CD14-positive monocyte (primary cell): Measurements from ENCODE around the gene ZNF423. TPM values are rescaled to one million over a fixed set of nuclear protein-coding genes. Genes with fewer than 3 reads are reported as not detected.

Experiments used
- DNase-seq, 3 donors: peaks; one replicate each; pipeline ENCODE4 v3.0.0-alpha.2; 2011 to 2022
- H2AFZ ChIP-seq: 2 replicates; pipeline ENCODE4 v1.6.0; 2012; ENCODE audit warnings: mild to moderate bottlenecking, low read depth, low read length, inconsistent platforms; ENCODE audit not compliant: insufficient read depth, poor library complexity, severe bottlenecking
- H3K27ac ChIP-seq, 2 donors: 1 replicate in 1 of 2; 2 replicates in 1 of 2; pipeline ENCODE4 v1.5.1; 2012 to 2013; ENCODE audit warnings: low read length in 2 of 2, control low read depth in 1 of 2, inconsistent platforms in 1 of 2, low read depth in 1 of 2, mild to moderate bottlenecking in 1 of 2
- H3K27me3 ChIP-seq, 2 donors: one replicate each; pipeline versions ENCODE4 v1.6.0 to v1.6.1; 2011 to 2013; ENCODE audit warnings: low read length in 2 of 2; ENCODE audit not compliant: control insufficient read depth in 2 of 2, insufficient read depth in 2 of 2
- H3K36me3 ChIP-seq, 2 donors: replicated peaks in 1 of 2; 1 replicate in 1 of 2; 2 replicates in 1 of 2; pipeline versions ENCODE4 v1.5.1 to v1.6.1; 2012 to 2013; ENCODE audit warnings: low read length in 2 of 2, control low read depth in 1 of 2, inconsistent platforms in 1 of 2, mild to moderate bottlenecking in 1 of 2; ENCODE audit not compliant: insufficient read depth in 2 of 2, control insufficient read depth in 1 of 2
- H3K4me1 ChIP-seq, 2 donors: 1 replicate in 1 of 2; 2 replicates in 1 of 2; pipeline versions ENCODE4 v1.5.1 to v1.6.1; 2012 to 2013; ENCODE audit warnings: low read length in 2 of 2, control low read depth in 1 of 2, inconsistent platforms in 1 of 2, mild to moderate bottlenecking in 1 of 2, moderate library complexity in 1 of 2; ENCODE audit not compliant: insufficient read depth in 2 of 2, control insufficient read depth in 1 of 2
- H3K4me2 ChIP-seq: replicated peaks from 2 replicates; pipeline ENCODE3; 2012; ENCODE audit warnings: low read length, moderate library complexity, mild to moderate bottlenecking; ENCODE audit not compliant: poor library complexity, severe bottlenecking; ENCODE audit errors: extremely low read depth
- H3K4me3 ChIP-seq, 3 experiments: fragments of 200-600 bp in 1 of 3; sonication (generic) in 1 of 3; replicated peaks in 1 of 3; 1 replicate in 2 of 3; 2 replicates in 1 of 3; pipeline ENCODE4 v1.5.1; 2011 to 2013; ENCODE audit warnings: low read length in 3 of 3, mild to moderate bottlenecking in 3 of 3, control low read depth in 2 of 3, low read depth in 2 of 3, inconsistent platforms in 1 of 3, moderate library complexity in 1 of 3
- H3K79me2 ChIP-seq: 2 replicates; pipeline ENCODE4 v1.6.0; 2012; ENCODE audit warnings: mild to moderate bottlenecking, control low read depth, inconsistent platforms, low read length, moderate library complexity; ENCODE audit not compliant: insufficient read depth
- H3K9ac ChIP-seq: 2 replicates; pipeline ENCODE4 v1.6.0; 2017; ENCODE audit warnings: low read length, mild to moderate bottlenecking; ENCODE audit not compliant: insufficient read depth, poor library complexity, severe bottlenecking
- H3K9me3 ChIP-seq, 2 donors: replicated peaks in 1 of 2; 1 replicate in 1 of 2; 2 replicates in 1 of 2; pipeline versions ENCODE4 v1.5.1 to v1.6.1; 2012 to 2013; ENCODE audit warnings: low read length in 2 of 2, control low read depth in 1 of 2; ENCODE audit not compliant: control insufficient read depth in 1 of 2, insufficient read depth in 1 of 2
- H4K20me1 ChIP-seq: 2 replicates; pipeline ENCODE4 v1.6.0; 2012; ENCODE audit warnings: mild to moderate bottlenecking, low read length, control low read depth, moderate library complexity; ENCODE audit not compliant: insufficient read depth
- H3K27ac Mint-ChIP-seq, 7 donors: one replicate each; pipeline ENCODE4 v1.8.0; 2020; ENCODE audit warnings: mild to moderate bottlenecking in 7 of 7, mixed read lengths in 7 of 7, moderate library complexity in 6 of 7, inconsistent platforms in 2 of 7
- H3K27me3 Mint-ChIP-seq, 3 donors: one replicate each; pipeline ENCODE4 v1.8.0; 2021 to 2022; ENCODE audit warnings: low read depth in 3 of 3, mild to moderate bottlenecking in 3 of 3, mixed read lengths in 3 of 3, moderate library complexity in 3 of 3, inconsistent platforms in 1 of 3
- H3K36me3 Mint-ChIP-seq, 2 donors: one replicate each; pipeline ENCODE4 v1.8.0; 2020; ENCODE audit warnings: mixed read lengths in 2 of 2, inconsistent platforms in 1 of 2, mild to moderate bottlenecking in 1 of 2
- H3K4me1 Mint-ChIP-seq: one replicate; pipeline ENCODE4 v1.8.0; 2020; ENCODE audit warnings: mild to moderate bottlenecking, mixed read lengths
- H3K4me3 Mint-ChIP-seq, 2 donors: one replicate each; pipeline ENCODE4 v1.8.0; 2020; ENCODE audit warnings: mild to moderate bottlenecking in 2 of 2, mixed read lengths in 2 of 2, moderate library complexity in 1 of 2
- H3K9me3 Mint-ChIP-seq, 7 donors: one replicate each; pipeline ENCODE4 v1.8.0; 2020 to 2022; ENCODE audit warnings: mixed read lengths in 7 of 7, mild to moderate bottlenecking in 6 of 7, moderate library complexity in 6 of 7, inconsistent platforms in 2 of 7
- CTCF ChIP-seq: fragments of 200-600 bp; IDR thresholded peaks from one replicate; pipeline ENCODE4 v1.8.0; 2022; ENCODE audit warnings: antibody characterized with exemption, mild to moderate bottlenecking
- WGBS: methylation state at CpG from one replicate; pipeline ENCODE4 v1.1.5; 2013; ENCODE audit warnings: missing lambda C conversion rate; ENCODE audit not compliant: insufficient coverage; 5-methylcytosine and 5-hydroxymethylcytosine counted together
- intact Hi-C, 2 donors: fragments of 100-400 bp; cut with micrococcal nuclease; formaldehyde crosslinking; loops; one replicate each; pipeline versions ENCODE4 v1.15.0 to v1.15.1; 2023
- polyA plus RNA-seq, 3 donors: library from polyadenylated mRNA; depleted of rRNA in 1 of 3; unstranded in 2 of 3; stranded (reverse) in 1 of 3; fragments of 300-500 nt in 2 of 3; fragments of >200 nt in 1 of 3; fragmentation: Illumina TruSeq in 2 of 3; gene quantifications; 1 replicate in 2 of 3; 2 replicates in 1 of 3; pipeline ENCODE4 v1.2.3, GENCODE V29; 2012 to 2021

ZNF423 gene
- polyA plus RNA-seq, 3 donors, result not detected

- Mint-ChIP-seq H3K27ac (no peak overlapping the region), H3K4me3 (no peak overlapping the region), H3K36me3 (peaks cover 0 to 2% of the 10 kb centered on the region in 2 donors), H3K4me1 (peaks cover 15% of the 10 kb centered on the region), H3K27me3 (peaks cover 11 to 20% (median 17%) of the 10 kb centered on the region in 3 donors), H3K9me3 (peaks cover 0 to 2% (median 0%) of the 10 kb centered on the region in 7 donors)
- no peak for DNase-seq
- H3K27ac ChIP-seq, result no peak overlapping the region
- H3K9ac ChIP-seq, result no peak overlapping the region
- peaks cover 0 to 9% of the 10 kb centered on the region in 2 donors for H3K4me1 ChIP-seq
- no peak for TF ChIP-seq CTCF
- H4K20me1 ChIP-seq, result no peaks in the 10 kb centered on the region
- no peak overlapping the region for H2AFZ ChIP-seq
- H3K4me2 ChIP-seq, result no peak overlapping the region
- no peaks in the 10 kb centered on the region for H3K79me2 ChIP-seq
- no peaks in the 10 kb centered on the region for H3K36me3 ChIP-seq
- no peak overlapping the region for H3K4me3 ChIP-seq
- peaks cover 2 to 6% of the 10 kb centered on the region in 2 donors for H3K27me3 ChIP-seq
- no peaks in the 10 kb centered on the region for H3K9me3 ChIP-seq
- intact Hi-C loops, result no loop called here
- WGBS, result 63% methylated on average over 12 of the region's 14 CpGs
Measured at GRCh38 chr16:49524216-49524946, 331.5 kb downstream of the ZNF423 start.

GRCh38 chr16:49523435-49524159 lies 332.3 kb downstream of the ZNF423 start:
- H2AFZ ChIP-seq, result no peak overlapping the region
- H3K36me3 Mint-ChIP-seq, result no peaks in the 10 kb centered on the region
- H3K9ac ChIP-seq, result no peak overlapping the region
- H3K9me3 Mint-ChIP-seq, result peaks cover 0 to 2% (median 0%) of the 10 kb centered on the region in 7 donors
- peaks cover 7 to 13% (median 11%) of the 10 kb centered on the region in 3 donors for H3K27me3 Mint-ChIP-seq
- no peak overlapping the region for H3K4me3 Mint-ChIP-seq
- no peak overlapping the region for H3K4me2 ChIP-seq
- intact Hi-C loops, result no loop called here
- 90% methylated on average over 15 of the region's 17 CpGs for WGBS
- no peak overlapping the region for H3K4me3 ChIP-seq
- TF ChIP-seq CTCF, result no peak
- no peaks in the 10 kb centered on the region for H3K27me3 ChIP-seq
- H4K20me1 ChIP-seq, result no peaks in the 10 kb centered on the region
- no peaks in the 10 kb centered on the region for H3K79me2 ChIP-seq
- H3K27ac Mint-ChIP-seq, result no peak overlapping the region
- H3K9me3 ChIP-seq, result no peaks in the 10 kb centered on the region
- peaks cover 10% of the 10 kb centered on the region for H3K4me1 Mint-ChIP-seq
- peaks cover 0 to 5% of the 10 kb centered on the region in 2 donors for H3K4me1 ChIP-seq
- no peaks in the 10 kb centered on the region for H3K36me3 ChIP-seq
- no peak for DNase-seq
- no peak overlapping the region for H3K27ac ChIP-seq
